ENCODE data around the gene CACNG7. TPM values are rescaled to one million over a fixed set of nuclear protein-coding genes. Genes with fewer than 3 reads are reported as not detected.

Gene CACNG7
- total and polyA plus RNA-seq, 2 donors from 2014 or later, result not detected

GRCh38 chr19:53898636-53899341 is 10.3 kb upstream of the CACNG7 start:
- DNase-seq, result peak in 1 of 5 donors; percentile 66
- no peak for TF ChIP-seq CTCF (IDR thresholded peaks at IDR 0.05; ENCODE audit: borderline replicate concordance, extremely low read depth, insufficient read depth)
- H3K27me3 ChIP-seq (ENCODE audit: control insufficient read depth, insufficient read depth, low read length), result no peaks in the 10 kb centered on the region
- H3K36me3 ChIP-seq (ENCODE audit: control insufficient read depth in 2 of 3, insufficient read depth in 3 of 3, low read length in 3 of 3), result no peaks in the 10 kb centered on the region
- no peaks in the 10 kb centered on the region for H3K4me1 ChIP-seq (ENCODE audit: control insufficient read depth in 2 of 3, insufficient read depth in 2 of 3, low read depth in 1 of 3, low read length in 3 of 3)
- no peak overlapping the region for H3K9ac ChIP-seq (ENCODE audit: low read length in 3 of 3)
- H3K9me3 ChIP-seq (ENCODE audit: control insufficient read depth in 2 of 3, insufficient read depth in 1 of 3, low read length in 3 of 3), result peaks cover 0 to 2% (median 0%) of the 10 kb centered on the region in 3 donors
- H3K27ac ChIP-seq (ENCODE audit: low read depth in 2 of 2, low read length in 2 of 2), result no peak overlapping the region
- H3K4me3 ChIP-seq (ENCODE audit: low read length in 3 of 3), result no peak overlapping the region
- no peak for FAIRE-seq
- intact Hi-C loops (cut with DNase I), result no loop called here

GRCh38 chr19:53900191-53900860 is 8.8 kb upstream of the CACNG7 start:
- no peak for TF ChIP-seq CTCF (IDR thresholded peaks at IDR 0.05; ENCODE audit: borderline replicate concordance, extremely low read depth, insufficient read depth)
- Histone ChIP-seq H3K27ac (ENCODE audit: low read depth in 2 of 2, low read length in 2 of 2) (no peak overlapping the region), H3K36me3 (ENCODE audit: control insufficient read depth in 2 of 3, insufficient read depth in 3 of 3, low read length in 3 of 3) (no peaks in the 10 kb centered on the region), H3K4me3 (ENCODE audit: low read length in 3 of 3) (no peak overlapping the region), H3K27me3 (ENCODE audit: control insufficient read depth, insufficient read depth, low read length) (no peaks in the 10 kb centered on the region), H3K9ac (ENCODE audit: low read length in 3 of 3) (no peak overlapping the region), H3K4me1 (ENCODE audit: control insufficient read depth in 2 of 3, insufficient read depth in 2 of 3, low read depth in 1 of 3, low read length in 3 of 3) (no peaks in the 10 kb centered on the region), H3K9me3 (ENCODE audit: control insufficient read depth in 2 of 3, insufficient read depth in 1 of 3, low read length in 3 of 3) (peaks cover 0 to 2% (median 0%) of the 10 kb centered on the region in 3 donors)
- FAIRE-seq (no peak), DNase-seq (peak in 1 of 5 donors; percentile 54)
- intact Hi-C loops (cut with DNase I), result no loop called here

- Histone ChIP-seq H3K9me3 (ENCODE audit: control insufficient read depth in 2 of 3, insufficient read depth in 1 of 3, low read length in 3 of 3) (peaks cover 0 to 2% (median 0%) of the 10 kb centered on the region in 3 donors), H3K4me3 (ENCODE audit: low read length in 3 of 3) (no peak overlapping the region), H3K4me1 (ENCODE audit: control insufficient read depth in 2 of 3, insufficient read depth in 2 of 3, low read depth in 1 of 3, low read length in 3 of 3) (no peaks in the 10 kb centered on the region), H3K9ac (ENCODE audit: low read length in 3 of 3) (no peak overlapping the region), H3K36me3 (ENCODE audit: control insufficient read depth in 2 of 3, insufficient read depth in 3 of 3, low read length in 3 of 3) (no peaks in the 10 kb centered on the region), H3K27me3 (ENCODE audit: control insufficient read depth, insufficient read depth, low read length) (peaks cover 8% of the 10 kb centered on the region), H3K27ac (ENCODE audit: low read depth in 2 of 2, low read length in 2 of 2) (no peak overlapping the region)
- no peak for TF ChIP-seq CTCF (IDR thresholded peaks at IDR 0.05; ENCODE audit: borderline replicate concordance, extremely low read depth, insufficient read depth)
- no peak for FAIRE-seq
- intact Hi-C loops (cut with DNase I), result no loop called here
- peak in 4 of 5 donors; percentile 4 to 91 (median 82) for DNase-seq
Measured at GRCh38 chr19:53903055-53903680, 5.9 kb upstream of the CACNG7 start.
